GM23338 (cell line): ENCODE data around the gene PSORS1C1. TPM values are rescaled to one million over a fixed set of nuclear protein-coding genes. Genes with fewer than 3 reads are reported as not detected.

Experiments
- ATAC-seq: fragments of 200-7000 bp; cut with Tn5 transposase; 3 replicates; pipeline ENCODE4 v1.9.1; 2020
- DNase-seq: peaks from one replicate; pipeline ENCODE4 v3.0.0-alpha.2; 2015; ENCODE audit warnings: low spot score
- H2AFZ ChIP-seq: fragments of 200-600 bp; sonication (generic); 2 replicates; pipeline ENCODE4 v1.8.0; 2016; ENCODE audit warnings: antibody characterized with exemption, mild to moderate bottlenecking, moderate library complexity
- H3F3A ChIP-seq: fragments of 200-600 bp; sonication (generic); replicated peaks from 2 replicates; pipeline ENCODE4 v1.8.0; 2017; ENCODE audit warnings: antibody characterized with exemption, mixed run types, low read depth
- H3K27ac ChIP-seq: fragments of 200-600 bp; sonication (generic); 2 replicates; pipeline ENCODE4 v1.6.1; 2016; ENCODE audit warnings: low read depth
- H3K27me3 ChIP-seq: fragments of 200-600 bp; sonication (generic); 2 replicates; pipeline ENCODE4 v1.8.0; 2016; ENCODE audit warnings: mild to moderate bottlenecking, mixed run types, moderate library complexity; ENCODE audit not compliant: insufficient read depth
- H3K36me3 ChIP-seq: fragments of 200-600 bp; sonication (generic); 2 replicates; pipeline ENCODE4 v1.8.0; 2016; ENCODE audit warnings: mild to moderate bottlenecking; ENCODE audit not compliant: insufficient read depth
- H3K4me1 ChIP-seq: fragments of 200-600 bp; sonication (generic); 2 replicates; pipeline ENCODE4 v1.8.0; 2016; ENCODE audit warnings: mild to moderate bottlenecking, moderate library complexity; ENCODE audit not compliant: insufficient read depth
- H3K4me2 ChIP-seq: fragments of 200-600 bp; sonication (generic); 2 replicates; pipeline ENCODE4 v1.7.1; 2017; ENCODE audit warnings: mixed run types
- H3K4me3 ChIP-seq: fragments of 200-600 bp; sonication (generic); 2 replicates; pipeline ENCODE4 v1.6.1; 2016; ENCODE audit warnings: mixed run types
- H3K79me2 ChIP-seq: fragments of 200-600 bp; sonication (generic); replicated peaks from 2 replicates; pipeline ENCODE4 v1.8.0; 2017; ENCODE audit warnings: mild to moderate bottlenecking; ENCODE audit not compliant: insufficient read depth
- H3K9me2 ChIP-seq: fragments of 200-600 bp; sonication (generic); 2 replicates; pipeline ENCODE4 v1.8.0; 2017; ENCODE audit not compliant: insufficient read depth
- H4K20me1 ChIP-seq: fragments of 200-600 bp; sonication (generic); replicated peaks from 2 replicates; pipeline ENCODE4 v1.8.0; 2017; ENCODE audit warnings: mild to moderate bottlenecking; ENCODE audit not compliant: insufficient read depth
- H3K27ac Mint-ChIP-seq: 2 replicates; pipeline ENCODE4 v1.8.0; 2020; ENCODE audit warnings: inconsistent platforms, mild to moderate bottlenecking, moderate library complexity, mixed read lengths
- H3K27me3 Mint-ChIP-seq: 3 replicates; pipeline ENCODE4 v1.8.0; 2022; ENCODE audit warnings: low read depth, mild to moderate bottlenecking, moderate library complexity, mixed read lengths, inconsistent platforms; ENCODE audit not compliant: insufficient read depth, poor library complexity
- H3K36me3 Mint-ChIP-seq: 3 replicates; pipeline ENCODE4 v1.8.0; 2021; ENCODE audit warnings: low read depth, mild to moderate bottlenecking, inconsistent platforms, moderate library complexity, mixed read lengths
- H3K4me1 Mint-ChIP-seq: 3 replicates; pipeline ENCODE4 v1.8.0; 2020; ENCODE audit warnings: mild to moderate bottlenecking, inconsistent platforms, mixed read lengths
- H3K4me3 Mint-ChIP-seq: 3 replicates; pipeline ENCODE4 v1.8.0; 2021; ENCODE audit warnings: moderate library complexity, mild to moderate bottlenecking, inconsistent platforms, mixed read lengths
- H3K9me3 Mint-ChIP-seq: 3 replicates; pipeline ENCODE4 v1.8.0; 2020; ENCODE audit warnings: moderate library complexity, mild to moderate bottlenecking, inconsistent platforms, mixed read lengths
- CTCF ChIP-seq, 2 experiments: fragments of 200-600 bp in 1 of 2; sonication (generic) in 1 of 2; conservative IDR thresholded peaks; 2 replicates each; pipeline versions ENCODE4 v1.5.1 to v1.6.1; 2016 to 2017; ENCODE audit warnings: antibody characterized with exemption in 2 of 2, low read depth in 2 of 2, mild to moderate bottlenecking in 2 of 2, moderate library complexity in 1 of 2
- EZH2 ChIP-seq: fragments of 200-600 bp; sonication (generic); IDR thresholded peaks from one replicate; pipeline ENCODE4 v1.8.0; 2017; ENCODE audit warnings: antibody characterized with exemption, mild to moderate bottlenecking, low read depth; ENCODE audit not compliant: unreplicated experiment
- EZH2phosphoT487 ChIP-seq: fragments of 200-600 bp; sonication (generic); IDR thresholded peaks from one replicate; pipeline ENCODE4 v1.8.1; 2018; ENCODE audit warnings: antibody characterized with exemption; ENCODE audit not compliant: unreplicated experiment
- JUNB ChIP-seq: IDR thresholded peaks from one replicate; pipeline ENCODE4 v1.6.1; 2016; ENCODE audit warnings: antibody characterized with exemption; ENCODE audit not compliant: unreplicated experiment
- NANOG ChIP-seq: IDR thresholded peaks from 2 replicates; pipeline ENCODE4 v1.6.1; 2016; ENCODE audit warnings: antibody characterized with exemption, borderline replicate concordance
- POLR2AphosphoS5 ChIP-seq: IDR thresholded peaks from 2 replicates; pipeline ENCODE4 v1.6.1; 2016; ENCODE audit warnings: antibody characterized with exemption, low read depth
- STAT1 ChIP-seq: IDR thresholded peaks from one replicate; pipeline ENCODE4 v1.6.1; 2016; ENCODE audit warnings: antibody characterized with exemption; ENCODE audit not compliant: unreplicated experiment
- ZNF114 ChIP-seq: fragments of 250-450 bp; sonication (Bioruptor Pico); IDR thresholded peaks from 2 replicates; pipeline ENCODE4 v1.5.0; 2020; ENCODE audit warnings: mild to moderate bottlenecking, moderate library complexity
- ZNF331 ChIP-seq: fragments of 250-450 bp; sonication (Bioruptor Pico); IDR thresholded peaks from 2 replicates; pipeline ENCODE4 v1.5.0; 2020; ENCODE audit warnings: low read depth, mild to moderate bottlenecking, moderate library complexity
- polyA plus RNA-seq: library from polyadenylated mRNA; unstranded; fragments of >200 nt; fragmentation: Nextera tagmentation; extraction: Ambion mirVana; gene quantifications from 2 replicates; pipeline ENCODE4 v1.2.1, GENCODE V29; 2016
- total RNA-seq: library from RNA; depleted of rRNA; stranded (reverse); fragments of >200 nt; shearing (Covaris generic); gene quantifications from 2 replicates; pipeline ENCODE4 v1.2.3, GENCODE V29; 2014
- TF ChIP-seq, protein P1 (sequence below): fragments of 250-450 bp; sonication (Bioruptor Pico); IDR thresholded peaks from 2 replicates; pipeline ENCODE4 v1.5.0; 2020; ENCODE audit warnings: mild to moderate bottlenecking, moderate library complexity
- TF ChIP-seq, protein P2 (sequence below): IDR thresholded peaks from one replicate; pipeline ENCODE4 v1.6.1; 2018; ENCODE audit warnings: antibody characterized with exemption; ENCODE audit not compliant: unreplicated experiment

Gene PSORS1C1
- total and polyA plus RNA-seq, 2 experiments from 2014 or later, result not detected

DNA sequence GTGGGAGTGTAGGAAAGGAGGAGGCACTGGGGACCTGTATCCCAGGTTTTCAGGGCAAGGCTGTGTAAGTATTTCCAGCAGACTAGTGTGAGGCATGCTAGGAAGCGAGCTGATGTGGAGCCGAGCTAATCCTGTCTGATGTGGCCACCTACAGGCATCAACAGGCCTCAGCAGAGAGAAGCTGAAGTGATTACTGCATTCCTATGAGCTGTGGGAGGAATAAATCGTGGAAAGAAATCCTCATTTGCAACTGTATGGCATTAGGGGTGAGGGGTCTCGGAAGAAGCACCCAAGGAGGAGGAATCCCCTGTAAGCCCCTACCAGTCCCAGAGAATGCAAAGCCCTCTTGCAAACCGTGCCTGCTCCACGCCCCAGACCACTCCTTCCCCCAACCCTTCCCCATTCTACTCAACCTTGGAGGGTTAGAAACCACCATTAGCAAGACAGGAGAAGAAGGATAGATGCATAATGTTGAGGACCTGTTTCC, 43.8 kb upstream of the PSORS1C1 start:
- peak overlapping the region; percentile 28 for H3K4me3 Mint-ChIP-seq
- H3K36me3 ChIP-seq, result no peaks in the 10 kb centered on the region
- ATAC-seq, result peak; percentile 97
- no peaks in the 10 kb centered on the region for H3K9me2 ChIP-seq
- H2AFZ ChIP-seq, result peak overlapping the region; percentile 85
- no peaks in the 10 kb centered on the region for H3K27me3 ChIP-seq
- DNase-seq, result peak; percentile 86
- peak overlapping the region; percentile 84 for H3K27ac ChIP-seq
- H3K36me3 Mint-ChIP-seq, result no peaks in the 10 kb centered on the region
- H3K4me1 ChIP-seq, result peaks cover 10% of the 10 kb centered on the region; the same call in 1 of the 2 replicates
- no peaks in the 10 kb centered on the region; the same call in 2 of the 3 replicates for H3K9me3 Mint-ChIP-seq
- H3K79me2 ChIP-seq, result no peaks in the 10 kb centered on the region
- no peak overlapping the region for H3K4me3 ChIP-seq
- peak overlapping the region; percentile 91 for H3K27ac Mint-ChIP-seq
- H3K4me1 Mint-ChIP-seq, result peaks cover 27% of the 10 kb centered on the region
- no peaks in the 10 kb centered on the region for H4K20me1 ChIP-seq
- H3F3A ChIP-seq, result 0 out of 2 replicates have a peak, but pooled peaks cover 7% of the 10 kb centered on the region
- no peak for TF ChIP-seq POLR2AphosphoS5
- TF ChIP-seq, protein P1, sequence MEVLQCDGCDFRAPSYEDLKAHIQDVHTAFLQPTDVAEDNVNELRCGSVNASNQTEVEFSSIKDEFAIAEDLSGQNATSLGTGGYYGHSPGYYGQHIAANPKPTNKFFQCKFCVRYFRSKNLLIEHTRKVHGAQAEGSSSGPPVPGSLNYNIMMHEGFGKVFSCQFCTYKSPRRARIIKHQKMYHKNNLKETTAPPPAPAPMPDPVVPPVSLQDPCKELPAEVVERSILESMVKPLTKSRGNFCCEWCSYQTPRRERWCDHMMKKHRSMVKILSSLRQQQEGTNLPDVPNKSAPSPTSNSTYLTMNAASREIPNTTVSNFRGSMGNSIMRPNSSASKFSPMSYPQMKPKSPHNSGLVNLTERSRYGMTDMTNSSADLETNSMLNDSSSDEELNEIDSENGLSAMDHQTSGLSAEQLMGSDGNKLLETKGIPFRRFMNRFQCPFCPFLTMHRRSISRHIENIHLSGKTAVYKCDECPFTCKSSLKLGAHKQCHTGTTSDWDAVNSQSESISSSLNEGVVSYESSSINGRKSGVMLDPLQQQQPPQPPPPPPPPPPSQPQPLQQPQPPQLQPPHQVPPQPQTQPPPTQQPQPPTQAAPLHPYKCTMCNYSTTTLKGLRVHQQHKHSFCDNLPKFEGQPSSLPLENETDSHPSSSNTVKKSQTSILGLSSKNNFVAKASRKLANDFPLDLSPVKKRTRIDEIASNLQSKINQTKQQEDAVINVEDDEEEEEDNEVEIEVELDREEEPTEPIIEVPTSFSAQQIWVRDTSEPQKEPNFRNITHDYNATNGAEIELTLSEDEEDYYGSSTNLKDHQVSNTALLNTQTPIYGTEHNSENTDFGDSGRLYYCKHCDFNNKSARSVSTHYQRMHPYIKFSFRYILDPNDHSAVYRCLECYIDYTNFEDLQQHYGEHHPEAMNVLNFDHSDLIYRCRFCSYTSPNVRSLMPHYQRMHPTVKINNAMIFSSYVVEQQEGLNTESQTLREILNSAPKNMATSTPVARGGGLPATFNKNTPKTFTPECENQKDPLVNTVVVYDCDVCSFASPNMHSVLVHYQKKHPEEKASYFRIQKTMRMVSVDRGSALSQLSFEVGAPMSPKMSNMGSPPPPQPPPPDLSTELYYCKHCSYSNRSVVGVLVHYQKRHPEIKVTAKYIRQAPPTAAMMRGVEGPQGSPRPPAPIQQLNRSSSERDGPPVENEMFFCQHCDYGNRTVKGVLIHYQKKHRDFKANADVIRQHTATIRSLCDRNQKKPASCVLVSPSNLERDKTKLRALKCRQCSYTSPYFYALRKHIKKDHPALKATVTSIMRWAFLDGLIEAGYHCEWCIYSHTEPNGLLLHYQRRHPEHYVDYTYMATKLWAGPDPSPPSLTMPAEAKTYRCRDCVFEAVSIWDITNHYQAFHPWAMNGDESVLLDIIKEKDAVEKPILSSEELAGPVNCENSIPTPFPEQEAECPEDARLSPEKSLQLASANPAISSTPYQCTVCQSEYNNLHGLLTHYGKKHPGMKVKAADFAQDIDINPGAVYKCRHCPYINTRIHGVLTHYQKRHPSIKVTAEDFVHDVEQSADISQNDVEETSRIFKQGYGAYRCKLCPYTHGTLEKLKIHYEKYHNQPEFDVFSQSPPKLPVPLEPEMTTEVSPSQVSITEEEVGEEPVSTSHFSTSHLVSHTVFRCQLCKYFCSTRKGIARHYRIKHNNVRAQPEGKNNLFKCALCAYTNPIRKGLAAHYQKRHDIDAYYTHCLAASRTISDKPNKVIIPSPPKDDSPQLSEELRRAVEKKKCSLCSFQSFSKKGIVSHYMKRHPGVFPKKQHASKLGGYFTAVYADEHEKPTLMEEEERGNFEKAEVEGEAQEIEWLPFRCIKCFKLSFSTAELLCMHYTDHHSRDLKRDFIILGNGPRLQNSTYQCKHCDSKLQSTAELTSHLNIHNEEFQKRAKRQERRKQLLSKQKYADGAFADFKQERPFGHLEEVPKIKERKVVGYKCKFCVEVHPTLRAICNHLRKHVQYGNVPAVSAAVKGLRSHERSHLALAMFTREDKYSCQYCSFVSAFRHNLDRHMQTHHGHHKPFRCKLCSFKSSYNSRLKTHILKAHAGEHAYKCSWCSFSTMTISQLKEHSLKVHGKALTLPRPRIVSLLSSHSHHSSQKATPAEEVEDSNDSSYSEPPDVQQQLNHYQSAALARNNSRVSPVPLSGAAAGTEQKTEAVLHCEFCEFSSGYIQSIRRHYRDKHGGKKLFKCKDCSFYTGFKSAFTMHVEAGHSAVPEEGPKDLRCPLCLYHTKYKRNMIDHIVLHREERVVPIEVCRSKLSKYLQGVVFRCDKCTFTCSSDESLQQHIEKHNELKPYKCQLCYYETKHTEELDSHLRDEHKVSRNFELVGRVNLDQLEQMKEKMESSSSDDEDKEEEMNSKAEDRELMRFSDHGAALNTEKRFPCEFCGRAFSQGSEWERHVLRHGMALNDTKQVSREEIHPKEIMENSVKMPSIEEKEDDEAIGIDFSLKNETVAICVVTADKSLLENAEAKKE, result peak; percentile 60
- TF ChIP-seq CTCF (conservative IDR thresholded peaks at IDR 0.05; ENCODE audit: low read depth in 2 of 2), result peak; percentile 67 to 78
- peak overlapping the region; percentile 34; the same call in 1 of the 2 replicates for H3K4me2 ChIP-seq
- peaks cover 6% of the 10 kb centered on the region for H3K27me3 Mint-ChIP-seq

DNA sequence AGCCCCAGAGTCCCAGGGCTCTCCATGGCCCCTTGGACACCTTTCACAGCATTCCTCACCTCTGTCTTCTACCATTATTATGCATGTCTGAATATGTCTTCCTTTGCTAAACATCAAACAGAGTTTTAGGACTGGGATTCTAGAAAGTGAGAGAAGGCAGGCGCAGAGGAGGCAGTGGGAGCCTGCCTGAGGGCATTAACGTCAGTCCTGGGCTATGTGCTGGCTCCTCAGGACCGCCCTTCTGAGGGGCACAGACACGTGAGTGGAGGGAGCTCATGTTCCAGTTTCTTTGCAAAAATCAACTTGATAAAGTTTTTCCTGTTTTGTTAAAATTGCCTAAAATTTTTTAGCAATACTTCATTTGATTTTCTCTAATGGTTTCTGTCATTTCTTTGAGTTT, 40.2 kb upstream of the PSORS1C1 start:
- no peak for ATAC-seq
- peaks cover 30% of the 10 kb centered on the region for H3K4me1 Mint-ChIP-seq
- H2AFZ ChIP-seq, result no peak overlapping the region
- TF ChIP-seq ZNF114 (CRISPR knock-in tag) (no peak), POLR2AphosphoS5 (no peak), EZH2 (no peak), EZH2phosphoT487 (no peak), NANOG (no peak), JUNB (no peak), STAT1 (no peak), ZNF331 (CRISPR knock-in tag) (no peak)
- TF ChIP-seq, protein P2, sequence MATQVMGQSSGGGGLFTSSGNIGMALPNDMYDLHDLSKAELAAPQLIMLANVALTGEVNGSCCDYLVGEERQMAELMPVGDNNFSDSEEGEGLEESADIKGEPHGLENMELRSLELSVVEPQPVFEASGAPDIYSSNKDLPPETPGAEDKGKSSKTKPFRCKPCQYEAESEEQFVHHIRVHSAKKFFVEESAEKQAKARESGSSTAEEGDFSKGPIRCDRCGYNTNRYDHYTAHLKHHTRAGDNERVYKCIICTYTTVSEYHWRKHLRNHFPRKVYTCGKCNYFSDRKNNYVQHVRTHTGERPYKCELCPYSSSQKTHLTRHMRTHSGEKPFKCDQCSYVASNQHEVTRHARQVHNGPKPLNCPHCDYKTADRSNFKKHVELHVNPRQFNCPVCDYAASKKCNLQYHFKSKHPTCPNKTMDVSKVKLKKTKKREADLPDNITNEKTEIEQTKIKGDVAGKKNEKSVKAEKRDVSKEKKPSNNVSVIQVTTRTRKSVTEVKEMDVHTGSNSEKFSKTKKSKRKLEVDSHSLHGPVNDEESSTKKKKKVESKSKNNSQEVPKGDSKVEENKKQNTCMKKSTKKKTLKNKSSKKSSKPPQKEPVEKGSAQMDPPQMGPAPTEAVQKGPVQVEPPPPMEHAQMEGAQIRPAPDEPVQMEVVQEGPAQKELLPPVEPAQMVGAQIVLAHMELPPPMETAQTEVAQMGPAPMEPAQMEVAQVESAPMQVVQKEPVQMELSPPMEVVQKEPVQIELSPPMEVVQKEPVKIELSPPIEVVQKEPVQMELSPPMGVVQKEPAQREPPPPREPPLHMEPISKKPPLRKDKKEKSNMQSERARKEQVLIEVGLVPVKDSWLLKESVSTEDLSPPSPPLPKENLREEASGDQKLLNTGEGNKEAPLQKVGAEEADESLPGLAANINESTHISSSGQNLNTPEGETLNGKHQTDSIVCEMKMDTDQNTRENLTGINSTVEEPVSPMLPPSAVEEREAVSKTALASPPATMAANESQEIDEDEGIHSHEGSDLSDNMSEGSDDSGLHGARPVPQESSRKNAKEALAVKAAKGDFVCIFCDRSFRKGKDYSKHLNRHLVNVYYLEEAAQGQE, result no peak

More for the DNA sequence above, 40.2 kb upstream of the PSORS1C1 start:
- H4K20me1 ChIP-seq, result no peaks in the 10 kb centered on the region
- no peak overlapping the region for H3K4me2 ChIP-seq
- H3K27me3 ChIP-seq, result no peaks in the 10 kb centered on the region
- H3F3A ChIP-seq, result 0 out of 2 replicates have a peak, but pooled peaks cover 4% of the 10 kb centered on the region
- peaks cover 13% of the 10 kb centered on the region for H3K4me1 ChIP-seq
- no peaks in the 10 kb centered on the region for H3K36me3 ChIP-seq
- no peak overlapping the region for H3K27ac ChIP-seq
- no peaks in the 10 kb centered on the region for H3K9me2 ChIP-seq
- no peak overlapping the region for H3K4me3 Mint-ChIP-seq
- no peak overlapping the region for H3K27ac Mint-ChIP-seq
- no peaks in the 10 kb centered on the region for H3K36me3 Mint-ChIP-seq
- no peak for DNase-seq
- H3K79me2 ChIP-seq, result no peaks in the 10 kb centered on the region
- H3K27me3 Mint-ChIP-seq, result peaks cover 13% of the 10 kb centered on the region
- no peaks in the 10 kb centered on the region for H3K9me3 Mint-ChIP-seq
- H3K4me3 ChIP-seq, result no peak overlapping the region
